ENCODE results near the gene MLF1. TPM values are rescaled to one million over a fixed set of nuclear protein-coding genes. Genes with fewer than 3 reads are reported as not detected.

The MLF1 gene
- polyA plus RNA-seq, 1 donor from 2014 or later, result 55.9 TPM

GRCh38 chr3:158528076-158528674 is 42.8 kb upstream of the MLF1 start:
- Histone ChIP-seq H3K36me3 (ENCODE audit: insufficient read depth, low read length) (no peaks in the 10 kb centered on the region), H3K9me3 (ENCODE audit: low read length) (no peaks in the 10 kb centered on the region), H3K27me3 (ENCODE audit: insufficient read depth, low read depth, low read length) (no peaks in the 10 kb centered on the region), H3K9ac (ENCODE audit: low read length) (peak overlapping the region; percentile 21), H3K4me2 (ENCODE audit: low read length) (no peak overlapping the region), H3K9me2 (ENCODE audit: insufficient read depth, low read length) (no peaks in the 10 kb centered on the region), H3F3A (ENCODE audit: insufficient read depth, low read length, poor library complexity, severe bottlenecking) (no peaks in the 10 kb centered on the region), H3K79me2 (replicated peaks; ENCODE audit: insufficient read depth, low read length) (no peaks in the 10 kb centered on the region), H4K20me1 (ENCODE audit: insufficient read depth) (no peaks in the 10 kb centered on the region), H2AFZ (ENCODE audit: low read depth, low read length) (no peak overlapping the region), H3K27ac (ENCODE audit: low read length) (no peak overlapping the region), H3K4me3 (ENCODE audit: low read length) (peak overlapping the region; percentile 11)
- no peak for TF ChIP-seq POLR2AphosphoS5 (IDR thresholded peaks at IDR 0.05)

- H3K9me3 ChIP-seq (ENCODE audit: low read length), result no peaks in the 10 kb centered on the region
- no peak overlapping the region for H2AFZ ChIP-seq (ENCODE audit: low read depth, low read length)
- H3K4me2 ChIP-seq (ENCODE audit: low read length), result no peak overlapping the region
- H3F3A ChIP-seq (ENCODE audit: insufficient read depth, low read length, poor library complexity, severe bottlenecking), result no peaks in the 10 kb centered on the region
- no peaks in the 10 kb centered on the region for H4K20me1 ChIP-seq (ENCODE audit: insufficient read depth)
- no peaks in the 10 kb centered on the region for H3K27me3 ChIP-seq (ENCODE audit: insufficient read depth, low read depth, low read length)
- no peak overlapping the region for H3K4me3 ChIP-seq (ENCODE audit: low read length)
- no peak overlapping the region for H3K27ac ChIP-seq (ENCODE audit: low read length)
- TF ChIP-seq REST (IDR thresholded peaks at IDR 0.05; ENCODE audit: borderline replicate concordance) (no peak), EP300 (conservative IDR thresholded peaks at IDR 0.05; ENCODE audit: poor library complexity, severe bottlenecking) (no peak), RAD21 (conservative IDR thresholded peaks at IDR 0.05) (no peak), SMC3 (conservative IDR thresholded peaks at IDR 0.05; ENCODE audit: poor library complexity) (no peak), POLR2AphosphoS5 (IDR thresholded peaks at IDR 0.05) (no peak), TAF1 (IDR thresholded peaks at IDR 0.05; ENCODE audit: low read depth) (no peak), MXI1 (conservative IDR thresholded peaks at IDR 0.05; ENCODE audit: poor library complexity, severe bottlenecking) (no peak), EZH2 (IDR thresholded peaks at IDR 0.05; ENCODE audit: borderline replicate concordance, insufficient read depth, low read length, poor library complexity, severe bottlenecking) (no peak)
- TF ChIP-seq, protein P1, sequence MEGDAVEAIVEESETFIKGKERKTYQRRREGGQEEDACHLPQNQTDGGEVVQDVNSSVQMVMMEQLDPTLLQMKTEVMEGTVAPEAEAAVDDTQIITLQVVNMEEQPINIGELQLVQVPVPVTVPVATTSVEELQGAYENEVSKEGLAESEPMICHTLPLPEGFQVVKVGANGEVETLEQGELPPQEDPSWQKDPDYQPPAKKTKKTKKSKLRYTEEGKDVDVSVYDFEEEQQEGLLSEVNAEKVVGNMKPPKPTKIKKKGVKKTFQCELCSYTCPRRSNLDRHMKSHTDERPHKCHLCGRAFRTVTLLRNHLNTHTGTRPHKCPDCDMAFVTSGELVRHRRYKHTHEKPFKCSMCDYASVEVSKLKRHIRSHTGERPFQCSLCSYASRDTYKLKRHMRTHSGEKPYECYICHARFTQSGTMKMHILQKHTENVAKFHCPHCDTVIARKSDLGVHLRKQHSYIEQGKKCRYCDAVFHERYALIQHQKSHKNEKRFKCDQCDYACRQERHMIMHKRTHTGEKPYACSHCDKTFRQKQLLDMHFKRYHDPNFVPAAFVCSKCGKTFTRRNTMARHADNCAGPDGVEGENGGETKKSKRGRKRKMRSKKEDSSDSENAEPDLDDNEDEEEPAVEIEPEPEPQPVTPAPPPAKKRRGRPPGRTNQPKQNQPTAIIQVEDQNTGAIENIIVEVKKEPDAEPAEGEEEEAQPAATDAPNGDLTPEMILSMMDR (IDR thresholded peaks at IDR 0.05; ENCODE audit: poor library complexity, severe bottlenecking), result no peak
- H3K79me2 ChIP-seq (replicated peaks; ENCODE audit: insufficient read depth, low read length), result no peaks in the 10 kb centered on the region
- no peaks in the 10 kb centered on the region for H3K36me3 ChIP-seq (ENCODE audit: insufficient read depth, low read length)
- H3K9ac ChIP-seq (ENCODE audit: low read length), result no peak overlapping the region
- no peaks in the 10 kb centered on the region for H3K9me2 ChIP-seq (ENCODE audit: insufficient read depth, low read length)
Observed at GRCh38 chr3:158531334-158531733, 39.7 kb upstream of the MLF1 start.
